Astrocyte (in vitro differentiated cells and primary cell): ENCODE data around the gene TENT4A. TPM values are rescaled to one million over a fixed set of nuclear protein-coding genes. Genes with fewer than 3 reads are reported as not detected.

Experiments used
- DNase-seq: peaks from one replicate; pipeline ENCODE4 v3.0.0-alpha.2; 2010; ENCODE audit warnings: low read depth
- FAIRE-seq: peaks from 2 replicates; lab custom pipeline; 2011; peaks lifted over from hg19 to GRCh38; lab: Jason Lieb, UNC
- H2AFZ ChIP-seq: 2 replicates; pipeline ENCODE4 v1.6.0; 2012; ENCODE audit warnings: low read depth, low read length, inconsistent platforms
- H3K27ac ChIP-seq: 2 replicates; pipeline ENCODE4 v1.5.1; 2011; ENCODE audit warnings: low read depth, low read length, inconsistent platforms
- H3K27me3 ChIP-seq: 2 replicates; pipeline ENCODE4 v1.6.0; 2011; ENCODE audit warnings: low read length, inconsistent platforms; ENCODE audit not compliant: insufficient read depth
- H3K36me3 ChIP-seq: 2 replicates; pipeline ENCODE4 v1.5.1; 2011; ENCODE audit warnings: low read length, inconsistent platforms; ENCODE audit not compliant: insufficient read depth
- H3K4me1 ChIP-seq: 2 replicates; pipeline ENCODE4 v1.5.1; 2011; ENCODE audit warnings: low read length, inconsistent platforms; ENCODE audit not compliant: insufficient read depth
- H3K4me2 ChIP-seq: 2 replicates; pipeline ENCODE4 v1.6.0; 2012; ENCODE audit warnings: low read length, inconsistent platforms
- H3K4me3 ChIP-seq: 2 replicates; pipeline ENCODE4 v1.5.1; 2011; ENCODE audit warnings: low read depth, mild to moderate bottlenecking, low read length, inconsistent platforms; ENCODE audit not compliant: insufficient read depth
- H3K79me2 ChIP-seq: 2 replicates; pipeline ENCODE4 v1.6.0; 2012; ENCODE audit warnings: mild to moderate bottlenecking, low read length, inconsistent platforms; ENCODE audit not compliant: insufficient read depth
- H3K9ac ChIP-seq: 2 replicates; pipeline ENCODE4 v1.6.0; 2012; ENCODE audit warnings: mild to moderate bottlenecking, low read length, inconsistent platforms
- H3K9me3 ChIP-seq: 2 replicates; pipeline ENCODE4 v1.5.1; 2012; ENCODE audit warnings: low read depth, mild to moderate bottlenecking, low read length, inconsistent platforms; ENCODE audit not compliant: insufficient read depth
- H4K20me1 ChIP-seq: 2 replicates; pipeline ENCODE4 v1.6.0; 2012; ENCODE audit warnings: low read length, inconsistent platforms; ENCODE audit not compliant: insufficient read depth
- H3K27ac Mint-ChIP-seq: one replicate; pipeline ENCODE4 v1.8.0; 2021; ENCODE audit warnings: mild to moderate bottlenecking, mixed read lengths; ENCODE audit not compliant: unreplicated experiment
- H3K27me3 Mint-ChIP-seq: one replicate; pipeline ENCODE4 v1.8.0; 2021; ENCODE audit warnings: low read depth, mixed read lengths; ENCODE audit not compliant: unreplicated experiment
- H3K36me3 Mint-ChIP-seq: one replicate; pipeline ENCODE4 v1.8.0; 2021; ENCODE audit warnings: low read depth, mixed read lengths; ENCODE audit not compliant: unreplicated experiment
- H3K4me1 Mint-ChIP-seq: one replicate; pipeline ENCODE4 v1.8.0; 2021; ENCODE audit warnings: low read depth, mixed read lengths; ENCODE audit not compliant: unreplicated experiment
- H3K4me3 Mint-ChIP-seq: one replicate; pipeline ENCODE4 v1.8.0; 2021; ENCODE audit warnings: mild to moderate bottlenecking, moderate library complexity, mixed read lengths; ENCODE audit not compliant: unreplicated experiment
- H3K9me3 Mint-ChIP-seq: one replicate; pipeline ENCODE4 v1.8.0; 2021; ENCODE audit warnings: mild to moderate bottlenecking, mixed read lengths; ENCODE audit not compliant: unreplicated experiment
- CTCF ChIP-seq: IDR thresholded peaks from 2 replicates; pipeline ENCODE4 v1.5.1; 2011; ENCODE audit warnings: low read depth, mild to moderate bottlenecking, inconsistent platforms, low read length, moderate library complexity; ENCODE audit not compliant: insufficient read depth
- EZH2 ChIP-seq: IDR thresholded peaks from 2 replicates; pipeline ENCODE4 v1.6.1; 2012; ENCODE audit warnings: mild to moderate bottlenecking, low read length, inconsistent platforms; ENCODE audit not compliant: insufficient read depth
- total RNA-seq: library from RNA; stranded (reverse); gene quantifications from 2 replicates; pipeline ENCODE4 v1.2.1, GENCODE V29; 2021

TENT4A gene
- total RNA-seq, 1 donor from 2014 or later: 18.8 TPM

- H3K27ac Mint-ChIP-seq: no peak overlapping the region
- Histone ChIP-seq H3K27me3 (no peaks in the 10 kb centered on the region), H3K79me2 (peaks cover 92% of the 10 kb centered on the region), H3K4me2 (no peak overlapping the region), H4K20me1 (peaks cover 85% of the 10 kb centered on the region), H3K27ac (no peak overlapping the region), H3K36me3 (peaks cover 9% of the 10 kb centered on the region), H3K4me1 (peaks cover 36% of the 10 kb centered on the region), H2AFZ (no peak overlapping the region), H3K9ac (no peak overlapping the region), H3K9me3 (no peaks in the 10 kb centered on the region), H3K4me3 (no peak overlapping the region)
- FAIRE-seq (no peak), DNase-seq (no peak)
- TF ChIP-seq CTCF (no peak), EZH2 (no peak)
- no peaks in the 10 kb centered on the region for H3K9me3 Mint-ChIP-seq
- no peaks in the 10 kb centered on the region for H3K27me3 Mint-ChIP-seq
- H3K36me3 Mint-ChIP-seq: peaks cover 19% of the 10 kb centered on the region
- H3K4me1 Mint-ChIP-seq: peaks cover 52% of the 10 kb centered on the region
- no peak overlapping the region for H3K4me3 Mint-ChIP-seq
These were observed 22.9 kb downstream of the TENT4A start for GRCh38 chr5:6736106-6736505.

DNA sequence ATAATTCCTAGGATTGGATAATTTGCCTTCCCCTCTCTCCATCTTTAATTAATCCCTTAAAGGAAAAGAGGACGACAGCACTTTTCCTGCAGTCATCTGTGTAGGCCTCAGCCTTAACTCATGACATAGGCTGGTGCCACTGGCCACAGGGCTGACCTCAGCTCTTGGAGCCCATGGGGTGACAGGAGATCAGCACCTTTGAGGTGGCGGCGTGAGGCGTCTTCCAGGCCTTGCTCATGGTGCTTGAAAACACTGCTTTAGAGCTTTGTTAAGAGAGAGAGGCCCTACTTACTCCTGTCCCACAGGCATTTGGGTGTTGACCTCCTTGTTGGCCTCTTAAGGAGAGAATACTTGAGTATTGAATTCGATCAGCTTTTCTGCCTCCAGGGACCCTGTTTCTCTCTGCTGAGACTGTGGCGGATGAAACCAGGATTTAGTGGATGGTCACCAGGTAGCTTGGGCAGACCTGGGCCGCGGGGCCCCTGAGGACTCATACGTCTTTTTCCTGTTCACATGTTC lies 23.4 kb downstream of the TENT4A start:
- H4K20me1 ChIP-seq: peaks cover 85% of the 10 kb centered on the region
- H3K4me1 Mint-ChIP-seq: peaks cover 50% of the 10 kb centered on the region
- no peaks in the 10 kb centered on the region for H3K27me3 ChIP-seq

More for the DNA sequence above, 23.4 kb downstream of the TENT4A start:
- Mint-ChIP-seq H3K27ac (peak overlapping the region; percentile 70), H3K9me3 (no peaks in the 10 kb centered on the region), H3K36me3 (peaks cover 19% of the 10 kb centered on the region), H3K4me3 (no peak overlapping the region), H3K27me3 (no peaks in the 10 kb centered on the region)
- TF ChIP-seq EZH2: no peak
- no peak for TF ChIP-seq CTCF
- Histone ChIP-seq H2AFZ (no peak overlapping the region), H3K27ac (no peak overlapping the region), H3K79me2 (peaks cover 92% of the 10 kb centered on the region), H3K9ac (no peak overlapping the region), H3K4me3 (no peak overlapping the region), H3K9me3 (no peaks in the 10 kb centered on the region), H3K36me3 (peaks cover 9% of the 10 kb centered on the region), H3K4me1 (peaks cover 33% of the 10 kb centered on the region), H3K4me2 (no peak overlapping the region)
- FAIRE-seq: no peak
- no peak for DNase-seq
